ENCODE results near the gene TRIM28.

DNA sequence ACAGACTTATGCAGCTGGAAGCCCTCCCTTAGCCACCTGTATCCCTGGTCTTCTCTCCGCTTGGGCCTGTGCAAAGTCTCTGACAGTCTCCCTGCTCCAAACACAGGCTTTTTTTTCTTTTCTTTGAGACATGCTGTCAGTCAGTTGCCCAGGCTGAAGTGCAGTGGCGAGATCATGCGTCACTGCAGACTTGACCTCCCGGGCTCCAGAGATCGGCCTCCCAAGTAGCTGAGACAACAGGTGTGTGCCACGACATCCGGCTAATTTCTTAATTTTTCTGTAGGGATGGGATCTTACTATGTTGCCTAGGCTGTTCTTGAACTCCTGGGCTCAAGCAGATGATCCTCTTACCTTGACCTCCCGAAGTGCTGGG is 27.7 kb downstream of the TRIM28 start:
- TF ChIP-seq ZNF274 (IDR thresholded peaks at IDR 0.05; ENCODE audit: low read depth, low read length) (no peak), SUZ12 (IDR thresholded peaks at IDR 0.05; ENCODE audit: extremely low read depth, insufficient read depth, insufficient read length) (no peak)

All from NT2/D1 (cell line).